Neuronal stem cell (in vitro differentiated cells): ENCODE measurements around the gene CBL.

Source experiments
- DNase-seq: peaks from one replicate; pipeline ENCODE4 v3.0.0-alpha.2; 2013; ENCODE audit warnings: low spot score
- H2AFZ ChIP-seq: one replicate; pipeline ENCODE4 v1.6.1; 2013; ENCODE audit warnings: mild to moderate bottlenecking, low read length, inconsistent platforms
- H2AK5ac ChIP-seq: 2 replicates; pipeline ENCODE4 v1.6.1; 2013; ENCODE audit warnings: low read depth, mild to moderate bottlenecking, inconsistent platforms, low read length, moderate library complexity, mixed read lengths
- H2BK120ac ChIP-seq: 2 replicates; pipeline ENCODE4 v1.6.1; 2013; ENCODE audit warnings: low read depth, mild to moderate bottlenecking, inconsistent platforms, low read length, moderate library complexity, mixed read lengths
- H2BK12ac ChIP-seq: one replicate; pipeline ENCODE4 v1.6.1; 2013; ENCODE audit warnings: low read length, inconsistent platforms
- H2BK15ac ChIP-seq: 2 replicates; pipeline ENCODE4 v1.6.1; 2013; ENCODE audit warnings: mild to moderate bottlenecking, low read length, inconsistent platforms, mixed read lengths
- H2BK5ac ChIP-seq: one replicate; pipeline ENCODE4 v1.6.1; 2013; ENCODE audit warnings: inconsistent platforms, mild to moderate bottlenecking, low read length, moderate library complexity
- H3K14ac ChIP-seq: one replicate; pipeline ENCODE4 v1.6.1; 2013; ENCODE audit warnings: low read length, inconsistent platforms
- H3K18ac ChIP-seq: 2 replicates; pipeline ENCODE4 v1.6.1; 2013; ENCODE audit warnings: low read length, inconsistent platforms
- H3K23ac ChIP-seq: 2 replicates; pipeline ENCODE4 v1.6.1; 2013; ENCODE audit warnings: low read depth, mild to moderate bottlenecking, mixed read lengths, low read length, inconsistent platforms; ENCODE audit not compliant: poor library complexity
- H3K27ac ChIP-seq: replicated peaks from 3 replicates; pipeline ENCODE4 v1.5.1; 2013; ENCODE audit warnings: low read length, inconsistent platforms
- H3K27me3 ChIP-seq, 3 experiments: 2 replicates each; pipeline ENCODE4 v1.6.1; 2013; ENCODE audit warnings: low read length in 3 of 3, mild to moderate bottlenecking in 2 of 3, inconsistent platforms in 1 of 3, low read depth in 1 of 3, mixed read lengths in 1 of 3, moderate library complexity in 1 of 3; ENCODE audit not compliant: control insufficient read depth in 3 of 3, insufficient read depth in 3 of 3
- H3K36me3 ChIP-seq, 2 donors: replicated peaks in 1 of 2; 2 replicates each; pipeline ENCODE4 v1.6.1; 2013; ENCODE audit warnings: low read length in 2 of 2; ENCODE audit not compliant: control insufficient read depth in 2 of 2, insufficient read depth in 2 of 2
- H3K4ac ChIP-seq: 2 replicates; pipeline ENCODE4 v1.6.1; 2013; ENCODE audit warnings: inconsistent platforms, mild to moderate bottlenecking, low read length, moderate library complexity
- H3K4me1 ChIP-seq, 2 donors: 1 replicate in 1 of 2; 2 replicates in 1 of 2; pipeline ENCODE4 v1.6.1; 2013; ENCODE audit warnings: low read length in 2 of 2, low read depth in 1 of 2; ENCODE audit not compliant: control insufficient read depth in 2 of 2, insufficient read depth in 1 of 2
- H3K4me2 ChIP-seq: one replicate; pipeline ENCODE4 v1.6.1; 2013; ENCODE audit warnings: mild to moderate bottlenecking, low read length, inconsistent platforms; ENCODE audit not compliant: insufficient read depth, poor library complexity, severe bottlenecking
- H3K4me3 ChIP-seq, 2 donors: 2 replicates each; pipeline ENCODE4 v1.5.1; 2013; ENCODE audit warnings: low read length in 2 of 2, mild to moderate bottlenecking in 2 of 2, inconsistent platforms in 1 of 2, moderate library complexity in 1 of 2
- H3K79me1 ChIP-seq: one replicate; pipeline ENCODE4 v1.6.1; 2013; ENCODE audit warnings: low read depth, mild to moderate bottlenecking, inconsistent platforms, low read length, moderate library complexity
- H3K9ac ChIP-seq: one replicate; pipeline ENCODE4 v1.6.1; 2013; ENCODE audit warnings: mild to moderate bottlenecking, low read depth, low read length, inconsistent platforms; ENCODE audit not compliant: poor library complexity
- H3K9me3 ChIP-seq, 2 donors: replicated peaks in 1 of 2; 2 replicates each; pipeline versions ENCODE3 to v1.6.1; 2013; ENCODE audit warnings: low read length in 2 of 2, mild to moderate bottlenecking in 2 of 2, inconsistent platforms in 1 of 2, low read depth in 1 of 2, mixed read lengths in 1 of 2, moderate library complexity in 1 of 2; ENCODE audit not compliant: control insufficient read depth in 2 of 2, insufficient read depth in 1 of 2
- H4K8ac ChIP-seq: one replicate; pipeline ENCODE4 v1.6.1; 2013; ENCODE audit warnings: low read depth, mild to moderate bottlenecking, inconsistent platforms, low read length, moderate library complexity
- H4K91ac ChIP-seq: one replicate; pipeline ENCODE4 v1.6.1; 2013; ENCODE audit warnings: low read length, low read depth, mild to moderate bottlenecking, inconsistent platforms; ENCODE audit not compliant: poor library complexity
- WGBS, 2 donors: extraction: QIAGEN DNeasy Blood & Tissue Kit; methylation state at CpG; one replicate each; pipeline ENCODE4 v1.1.7; 2013; ENCODE audit warnings: missing lambda C conversion rate in 2 of 2, mixed read lengths in 1 of 2; ENCODE audit not compliant: insufficient read length in 2 of 2, insufficient replicate concordance in 1 of 2; ENCODE audit errors: extremely low coverage in 2 of 2; 5-methylcytosine and 5-hydroxymethylcytosine counted together

The CBL gene

GRCh38 chr11:119248750-119249670 is 42.9 kb downstream of the CBL start:
- H2BK12ac ChIP-seq, result no peak overlapping the region
- H3K36me3 ChIP-seq, result peaks cover 0 to 13% of the 10 kb centered on the region in 2 donors
- H2AK5ac ChIP-seq, result no peak overlapping the region
- no peak overlapping the region for H4K8ac ChIP-seq
- H3K4ac ChIP-seq, result no peak overlapping the region
- no peak overlapping the region for H3K4me3 ChIP-seq
- no peak overlapping the region for H4K91ac ChIP-seq
- no peak overlapping the region for H2AFZ ChIP-seq
- no peak overlapping the region for H3K23ac ChIP-seq
- no peak overlapping the region for H3K18ac ChIP-seq
- H3K79me1 ChIP-seq, result no peaks in the 10 kb centered on the region
- no peak overlapping the region for H2BK15ac ChIP-seq
- H3K14ac ChIP-seq, result no peak overlapping the region
- H3K4me2 ChIP-seq, result no peak overlapping the region
- no peaks in the 10 kb centered on the region for H3K4me1 ChIP-seq
- H3K27ac ChIP-seq, result no peak overlapping the region
- no peaks in the 10 kb centered on the region for H3K9me3 ChIP-seq
- no peak overlapping the region for H2BK120ac ChIP-seq
- H2BK5ac ChIP-seq, result no peak overlapping the region
- WGBS, 2 donors, result no CpG with 5 or more reads among the region's 8 CpGs
- H3K9ac ChIP-seq, result no peak overlapping the region
- no peaks in the 10 kb centered on the region for H3K27me3 ChIP-seq
- no peak for DNase-seq

GRCh38 chr11:119249671-119250010 is 43.5 kb downstream of the CBL start:
- H3K14ac ChIP-seq, result no peak overlapping the region
- no peak overlapping the region for H3K23ac ChIP-seq
- H3K4me1 ChIP-seq, result no peaks in the 10 kb centered on the region
- no peak overlapping the region for H4K8ac ChIP-seq
- H2BK120ac ChIP-seq, result no peak overlapping the region
- H3K4ac ChIP-seq, result no peak overlapping the region
- DNase-seq, result no peak
- peaks cover 0 to 11% of the 10 kb centered on the region in 2 donors for H3K36me3 ChIP-seq
- H3K4me3 ChIP-seq, result no peak overlapping the region
- H2AFZ ChIP-seq, result no peak overlapping the region
- H2BK5ac ChIP-seq, result no peak overlapping the region
- no peak overlapping the region for H2AK5ac ChIP-seq
- no peak overlapping the region for H4K91ac ChIP-seq
- no CpG with 5 or more reads among the region's 1 CpG for WGBS, 2 donors
- no peaks in the 10 kb centered on the region for H3K27me3 ChIP-seq
- H2BK12ac ChIP-seq, result no peak overlapping the region
- H3K4me2 ChIP-seq, result no peak overlapping the region
- H3K79me1 ChIP-seq, result no peaks in the 10 kb centered on the region
- no peaks in the 10 kb centered on the region for H3K9me3 ChIP-seq
- H2BK15ac ChIP-seq, result no peak overlapping the region
- H3K18ac ChIP-seq, result no peak overlapping the region
- H3K27ac ChIP-seq, result no peak overlapping the region
- H3K9ac ChIP-seq, result no peak overlapping the region

- no peak overlapping the region for H2BK120ac ChIP-seq
- H3K79me1 ChIP-seq, result no peaks in the 10 kb centered on the region
- no peak overlapping the region for H3K4me2 ChIP-seq
- H3K27me3 ChIP-seq, result no peaks in the 10 kb centered on the region
- H3K4me1 ChIP-seq, result no peaks in the 10 kb centered on the region
- H3K18ac ChIP-seq, result no peak overlapping the region
- WGBS, 2 donors, result no CpG with 5 or more reads among the region's 3 CpGs
- no peak overlapping the region for H3K4ac ChIP-seq
- no peak overlapping the region for H2BK5ac ChIP-seq
- no peak overlapping the region for H4K8ac ChIP-seq
- no peak overlapping the region for H4K91ac ChIP-seq
- no peaks in the 10 kb centered on the region for H3K9me3 ChIP-seq
- no peak overlapping the region for H2BK15ac ChIP-seq
- H3K4me3 ChIP-seq, result no peak overlapping the region
- H3K9ac ChIP-seq, result no peak overlapping the region
- no peak overlapping the region for H3K23ac ChIP-seq
- no peak for DNase-seq
- no peak overlapping the region for H2BK12ac ChIP-seq
- no peak overlapping the region for H2AK5ac ChIP-seq
- H3K14ac ChIP-seq, result no peak overlapping the region
- H2AFZ ChIP-seq, result no peak overlapping the region
- H3K27ac ChIP-seq, result no peak overlapping the region
- peaks cover 0 to 15% of the 10 kb centered on the region in 2 donors for H3K36me3 ChIP-seq
Measured at GRCh38 chr11:119251114-119251513, 45.0 kb downstream of the CBL start.

- no peak overlapping the region for H3K18ac ChIP-seq
- H3K4ac ChIP-seq, result no peak overlapping the region
- no CpG with 5 or more reads among the region's 5 CpGs for WGBS, 2 donors
- no peak overlapping the region for H3K27ac ChIP-seq
- no peak overlapping the region for H3K23ac ChIP-seq
- H2AFZ ChIP-seq, result no peak overlapping the region
- peaks cover 3% of the 10 kb centered on the region for H3K79me1 ChIP-seq
- no peak overlapping the region for H2BK15ac ChIP-seq
- no peaks in the 10 kb centered on the region for H3K27me3 ChIP-seq
- no peak overlapping the region for H4K8ac ChIP-seq
- no peak for DNase-seq
- no peak overlapping the region for H3K14ac ChIP-seq
- peaks cover 0 to 1% of the 10 kb centered on the region in 2 donors for H3K4me1 ChIP-seq
- H3K9ac ChIP-seq, result no peak overlapping the region
- no peak overlapping the region for H4K91ac ChIP-seq
- H3K4me3 ChIP-seq, result no peak overlapping the region
- no peak overlapping the region for H2BK5ac ChIP-seq
- H2BK120ac ChIP-seq, result no peak overlapping the region
- no peaks in the 10 kb centered on the region for H3K9me3 ChIP-seq
- peaks cover 0 to 6% of the 10 kb centered on the region in 2 donors for H3K36me3 ChIP-seq
- no peak overlapping the region for H3K4me2 ChIP-seq
- H2BK12ac ChIP-seq, result no peak overlapping the region
- H2AK5ac ChIP-seq, result no peak overlapping the region
Measured at GRCh38 chr11:119254239-119254638, 48.1 kb downstream of the CBL start.
